Lung (tissue), 12 donors: ENCODE measurements around the gene NYNRIN. TPM values are rescaled to one million over a fixed set of nuclear protein-coding genes. Genes with fewer than 3 reads are reported as not detected.

Experiments
- ATAC-seq: fragments of 200-7000 bp; cut with Tn5 transposase; one replicate; pipeline ENCODE4 v1.9.1; 2020; ENCODE audit warnings: moderate number of reproducible peaks; ENCODE audit not compliant: insufficient read depth, low FRiP score
- DNase-seq, 3 donors: peaks; one replicate each; pipeline ENCODE4 v3.0.0-alpha.2; 2013 to 2017
- H3K27ac ChIP-seq, 2 donors: one replicate each; pipeline ENCODE4 v1.5.1; 2013; ENCODE audit warnings: mild to moderate bottlenecking in 2 of 2, moderate library complexity in 2 of 2, control low read depth in 1 of 2, inconsistent platforms in 1 of 2, low read depth in 1 of 2, low read length in 1 of 2
- H3K27me3 ChIP-seq, 3 donors: one replicate each; pipeline ENCODE4 v1.5.1; 2013; ENCODE audit warnings: low read length in 2 of 3; ENCODE audit not compliant: control insufficient read depth in 3 of 3, insufficient read depth in 3 of 3
- H3K36me3 ChIP-seq, 4 donors: one replicate each; pipeline ENCODE4 v1.5.1; 2013; ENCODE audit warnings: low read length in 4 of 4, mild to moderate bottlenecking in 1 of 4, moderate library complexity in 1 of 4; ENCODE audit not compliant: control insufficient read depth in 4 of 4, insufficient read depth in 4 of 4
- H3K4me1 ChIP-seq, 5 donors: one replicate each; pipeline ENCODE4 v1.5.1; 2013; ENCODE audit warnings: low read length in 5 of 5, mild to moderate bottlenecking in 2 of 5, moderate library complexity in 1 of 5; ENCODE audit not compliant: control insufficient read depth in 5 of 5, insufficient read depth in 5 of 5
- H3K4me3 ChIP-seq: one replicate; pipeline ENCODE4 v1.5.1; 2013; ENCODE audit warnings: mild to moderate bottlenecking, control low read depth, moderate library complexity
- H3K9ac ChIP-seq, 2 donors: one replicate each; pipeline ENCODE4 v1.5.1; 2013; ENCODE audit warnings: low read length in 2 of 2, control low read depth in 1 of 2; ENCODE audit not compliant: insufficient read depth in 1 of 2
- H3K9me3 ChIP-seq, 4 donors: one replicate each; pipeline ENCODE4 v1.5.1; 2013; ENCODE audit warnings: low read length in 3 of 4, mild to moderate bottlenecking in 1 of 4, moderate library complexity in 1 of 4; ENCODE audit not compliant: control insufficient read depth in 4 of 4, insufficient read depth in 3 of 4
- CTCF ChIP-seq: IDR thresholded peaks from 2 replicates; pipeline ENCODE4 v1.5.1; 2012; ENCODE audit warnings: mild to moderate bottlenecking; ENCODE audit errors: control extremely low read depth, extremely low read depth
- WGBS, 2 donors: extraction: QIAGEN DNeasy Blood & Tissue Kit; methylation state at CpG; one replicate each; pipeline ENCODE4 v1.1.7; 2013; 5-methylcytosine and 5-hydroxymethylcytosine counted together
- polyA plus RNA-seq, 2 donors: library from polyadenylated mRNA; stranded (reverse); fragments of 200-250 nt; gene quantifications; one replicate each; pipeline ENCODE4 v1.2.1, GENCODE V29; 2013
- total RNA-seq, 2 donors: library from RNA; depleted of rRNA in 1 of 2; stranded (reverse); fragments of >200 nt in 1 of 2; gene quantifications; one replicate each; pipeline ENCODE4 v1.2.1, GENCODE V29; 2014 to 2021
- donor health status: control.
- donor health status: control.
- donor health status: Bipolar disorder and iron deficiency.
- donor health status: healthy.
- donor health status: DM: yes; HTN: yes; CAD: no.

NYNRIN gene
- total and polyA plus RNA-seq, 4 donors, result 2.9 to 49.8 (median 10.2) TPM

- H3K4me1 ChIP-seq, result peaks cover 5 to 51% (median 24%) of the 10 kb centered on the region in 5 donors
- no peak overlapping the region for H3K4me3 ChIP-seq
- no peaks in the 10 kb centered on the region for H3K27me3 ChIP-seq
- no peak for TF ChIP-seq CTCF
- no peak overlapping the region for H3K9ac ChIP-seq
- DNase-seq (no peak), ATAC-seq (no peak)
- H3K36me3 ChIP-seq, result peaks cover 0 to 5% (median 0%) of the 10 kb centered on the region in 4 donors
- peak overlapping the region; percentile 50 to 60 for H3K27ac ChIP-seq
- WGBS, 2 donors, result 55 to 58% methylated on average over 6 of the region's 6 CpGs
- peaks cover 0 to 2% (median 0%) of the 10 kb centered on the region in 4 donors for H3K9me3 ChIP-seq
Observed at GRCh38 chr14:24397639-24398292, 1.0 kb upstream of the NYNRIN start.

GRCh38 chr14:24398293-24398652 lies 530 bp upstream of the NYNRIN start:
- no peak for ATAC-seq
- DNase-seq, result peak; percentile 96 to 99 (median 99)
- Histone ChIP-seq H3K27ac (peak overlapping the region; percentile 46 to 60), H3K27me3 (no peaks in the 10 kb centered on the region), H3K36me3 (peaks cover 0 to 5% (median 0%) of the 10 kb centered on the region in 4 donors), H3K4me3 (no peak overlapping the region), H3K9me3 (peaks cover 0 to 2% (median 0%) of the 10 kb centered on the region in 4 donors), H3K9ac (no peak overlapping the region), H3K4me1 (peaks cover 5 to 55% (median 25%) of the 10 kb centered on the region in 5 donors)
- 11 to 24% methylated on average over 7 of the region's 7 CpGs for WGBS, 2 donors
- no peak for TF ChIP-seq CTCF

GRCh38 chr14:24399447-24399822 lies 632 bp downstream of the NYNRIN start:
- no peak for ATAC-seq

More at GRCh38 chr14:24399447-24399822, 632 bp downstream of the NYNRIN start:
- TF ChIP-seq CTCF, result no peak
- Histone ChIP-seq H3K27me3 (no peaks in the 10 kb centered on the region), H3K4me1 (peaks cover 5 to 58% (median 28%) of the 10 kb centered on the region in 5 donors), H3K36me3 (peaks cover 0 to 7% (median under 1%) of the 10 kb centered on the region in 4 donors), H3K4me3 (peak overlapping the region; percentile 46), H3K27ac (peak overlapping the region; percentile 52 to 78), H3K9me3 (peaks cover 0 to 2% (median 0%) of the 10 kb centered on the region in 4 donors), H3K9ac (peak overlapping the region; percentile 65 to 79)
- DNase-seq, result no peak
- WGBS, 2 donors, result 4 to 16% methylated on average over 8 of the region's 8 CpGs
